Bone marrow (tissue), 2 donors: ENCODE measurements around the gene PLB1.

Experiments
- DNase-seq, 2 donors: peaks; one replicate each; lab custom pipeline; 2025; lab: John Stamatoyannopoulos, UW

The PLB1 gene

DNA sequence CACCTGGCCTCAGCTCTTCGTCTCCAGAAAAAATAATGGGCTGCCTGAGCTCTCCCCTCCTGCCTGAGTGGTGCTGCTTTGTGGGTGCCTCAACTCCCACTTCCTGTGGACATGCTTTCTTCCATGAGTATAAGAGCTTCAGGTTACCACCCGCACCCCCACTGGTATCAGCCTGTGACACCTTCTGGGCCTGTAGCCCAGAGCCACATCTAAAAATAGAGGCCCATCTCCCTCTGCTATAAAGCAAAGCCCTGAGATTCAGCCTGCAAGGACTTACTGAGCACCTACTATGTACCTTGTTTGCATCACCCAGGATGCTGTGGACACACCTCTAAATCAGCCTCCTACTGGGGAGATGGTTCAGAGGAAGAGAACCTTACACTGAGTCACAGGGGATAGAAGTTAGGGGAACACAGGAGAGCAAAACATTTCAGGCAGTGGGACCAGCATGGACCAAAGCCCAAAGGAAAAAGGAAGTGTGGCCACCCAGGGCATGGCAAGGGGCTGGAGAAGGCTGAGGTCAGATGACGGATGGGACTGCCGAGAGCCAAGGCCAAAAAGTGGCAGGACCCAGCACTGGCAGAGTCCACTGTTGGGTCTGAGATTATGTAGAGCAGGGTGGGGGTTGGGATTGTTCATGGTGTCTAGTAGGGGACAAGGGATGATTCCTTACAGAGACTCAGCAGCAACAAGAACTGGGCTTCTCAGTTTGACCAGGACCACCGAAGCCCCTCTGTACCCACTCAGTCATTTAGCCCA lies 132.0 kb downstream of the PLB1 start:
- no peak for DNase-seq

DNA sequence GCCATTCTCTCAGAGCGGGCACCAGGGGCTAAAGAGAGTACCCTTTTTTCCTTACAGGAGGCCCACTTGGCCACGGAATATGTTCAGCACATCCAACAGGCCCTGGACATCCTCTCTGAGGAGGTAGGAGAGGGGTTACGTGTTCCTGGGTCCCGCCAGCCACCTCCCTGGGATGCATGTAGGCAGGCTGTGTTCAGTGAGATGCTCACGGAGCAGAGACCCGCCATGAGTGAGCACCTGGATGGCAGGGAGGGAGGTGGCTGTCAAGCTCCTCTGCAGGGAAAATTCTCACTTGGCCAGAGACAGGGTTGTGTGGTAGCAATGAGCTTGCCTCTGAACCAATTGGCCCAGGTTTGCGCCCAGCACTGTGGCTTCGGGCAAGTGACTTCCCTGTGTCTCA lies 132.6 kb downstream of the PLB1 start:
- DNase-seq, result no peak

DNA sequence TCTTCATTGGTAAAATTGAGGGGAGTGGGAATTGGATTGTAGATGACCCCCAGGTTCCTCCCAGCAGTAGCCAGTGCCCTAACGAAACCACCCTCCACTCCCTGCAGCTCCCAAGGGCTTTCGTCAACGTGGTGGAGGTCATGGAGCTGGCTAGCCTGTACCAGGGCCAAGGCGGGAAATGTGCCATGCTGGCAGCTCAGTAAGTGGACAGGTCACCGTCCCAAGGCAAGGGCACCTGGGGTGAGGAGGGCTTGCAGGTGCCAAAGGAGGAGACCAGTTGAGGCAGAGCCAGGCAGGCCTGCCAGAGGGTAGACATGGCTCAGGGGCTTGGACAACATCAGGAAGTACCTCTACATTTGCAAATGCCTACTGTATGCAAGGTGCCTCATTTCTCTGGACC lies 133.1 kb downstream of the PLB1 start:
- DNase-seq, result no peak

DNA sequence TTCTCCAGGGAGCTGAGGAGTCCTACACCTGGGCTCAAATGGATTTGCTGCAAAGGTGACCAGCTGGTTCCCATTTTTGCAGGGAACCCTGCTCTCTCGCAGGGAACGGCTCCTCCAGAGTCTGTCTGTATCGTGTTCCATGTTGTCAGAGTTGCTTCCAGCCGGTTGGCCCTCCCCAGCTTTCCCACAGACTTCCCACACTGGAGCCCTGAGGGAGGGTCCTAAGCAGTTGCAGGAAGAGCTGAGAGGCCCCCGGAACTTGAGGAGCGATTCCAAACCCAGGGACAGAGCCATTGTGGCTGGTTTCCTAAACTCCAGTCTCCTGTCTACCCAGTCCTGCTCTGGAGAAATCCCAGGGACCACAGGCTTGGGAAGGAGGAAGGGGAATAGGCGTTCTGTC lies 134.1 kb downstream of the PLB1 start:
- no peak for DNase-seq

DNA sequence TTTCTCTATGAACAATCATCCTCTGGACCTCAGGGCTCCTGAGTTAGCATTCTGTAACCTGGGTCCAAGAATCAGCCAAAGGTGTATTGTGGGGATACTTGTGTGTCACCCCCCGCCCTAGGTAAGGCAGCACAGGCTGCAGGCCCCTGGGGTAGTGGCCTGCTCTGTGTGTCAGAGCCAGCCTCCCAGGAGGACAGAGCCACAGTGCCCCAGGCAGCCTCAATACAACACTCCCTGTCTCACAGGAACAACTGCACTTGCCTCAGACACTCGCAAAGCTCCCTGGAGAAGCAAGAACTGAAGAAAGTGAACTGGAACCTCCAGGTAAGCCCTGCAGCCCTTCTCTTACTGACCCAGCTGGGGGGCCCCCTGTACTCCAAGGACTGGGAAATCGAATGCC lies 134.5 kb downstream of the PLB1 start:
- no peak for DNase-seq

DNA sequence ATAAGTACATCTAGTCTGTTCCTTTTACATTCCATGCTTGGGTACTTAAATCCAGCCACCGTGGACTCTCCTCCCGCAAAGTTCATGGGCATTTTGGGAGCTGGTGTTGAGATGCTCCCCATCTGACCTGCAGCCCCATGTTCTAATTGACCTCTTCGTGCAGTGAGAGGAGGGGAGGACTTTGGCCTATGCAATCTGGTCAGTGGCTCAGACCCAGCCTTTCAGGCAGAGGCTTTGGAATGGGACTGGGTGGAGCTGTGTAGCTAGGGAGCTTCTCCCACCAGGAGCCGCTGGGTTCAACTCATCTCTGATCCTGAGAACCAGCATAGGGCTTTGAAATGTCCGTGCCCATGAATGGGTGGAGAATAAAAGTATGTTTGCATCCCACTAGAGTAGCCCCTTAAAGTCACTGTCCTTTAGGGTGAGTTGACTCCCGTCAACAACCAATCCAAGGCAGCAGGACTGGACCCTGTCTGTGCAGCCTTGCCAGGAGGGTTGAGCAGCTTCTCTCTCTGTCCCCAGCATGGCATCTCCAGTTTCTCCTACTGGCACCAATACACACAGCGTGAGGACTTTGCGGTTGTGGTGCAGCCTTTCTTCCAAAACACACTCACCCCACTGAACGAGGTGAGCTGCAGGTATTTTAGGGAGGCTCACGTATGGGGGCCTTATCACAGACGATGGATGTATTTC lies 135.8 kb downstream of the PLB1 start:
- no peak for DNase-seq

DNA sequence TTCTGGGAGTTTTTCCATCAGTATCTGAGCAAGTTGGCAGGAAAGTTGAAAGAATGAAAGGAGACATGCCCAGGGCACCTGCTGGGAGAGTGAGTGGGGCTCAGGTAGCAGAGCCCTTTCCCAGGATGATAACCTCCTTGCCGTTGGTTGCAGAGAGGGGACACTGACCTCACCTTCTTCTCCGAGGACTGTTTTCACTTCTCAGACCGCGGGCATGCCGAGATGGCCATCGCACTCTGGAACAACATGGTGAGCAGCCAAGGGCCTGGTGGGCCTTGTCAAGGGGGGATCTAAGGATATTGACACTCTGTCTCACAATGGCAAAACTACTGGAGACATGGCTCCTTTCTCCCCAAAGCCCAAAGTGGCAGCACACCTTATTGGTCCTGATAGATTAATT lies 136.9 kb downstream of the PLB1 start:
- no peak for DNase-seq

DNA sequence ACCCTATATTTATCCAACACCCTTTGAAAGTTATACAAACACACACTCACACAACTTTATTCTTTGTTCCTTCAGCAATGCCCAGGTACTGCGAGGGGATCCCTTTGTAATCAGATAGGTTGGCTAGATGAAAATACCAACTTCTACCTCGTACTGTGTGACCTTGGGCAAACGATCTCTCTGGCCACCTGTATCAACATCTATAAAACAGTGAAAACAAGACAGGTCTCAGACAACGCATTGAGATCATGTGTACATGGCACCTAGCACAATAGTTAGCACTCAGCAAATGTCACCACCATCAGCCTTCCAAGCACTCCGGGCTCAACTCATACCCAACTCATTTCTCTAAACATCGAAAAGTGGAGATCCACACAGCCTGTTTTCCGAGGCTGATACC lies 137.3 kb downstream of the PLB1 start:
- no peak for DNase-seq

DNA sequence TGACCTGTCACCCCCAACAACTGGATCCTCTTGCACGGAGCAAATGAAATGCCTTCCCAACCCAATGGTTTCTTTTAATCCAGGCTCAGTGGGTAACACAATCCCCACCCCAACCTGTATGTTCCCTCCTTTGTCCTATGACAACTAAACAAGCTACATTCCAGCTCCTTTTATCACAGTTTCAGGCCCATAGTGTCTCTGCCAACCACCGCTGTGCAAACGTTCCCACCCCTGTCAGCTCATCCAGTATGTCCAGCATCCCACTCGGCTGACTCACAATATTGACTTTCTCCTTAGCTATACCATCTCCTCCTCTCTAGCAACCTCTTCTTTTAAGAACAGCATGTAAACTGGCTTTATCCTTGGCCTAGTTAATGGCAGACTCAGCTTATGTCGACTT lies 137.9 kb downstream of the PLB1 start:
- DNase-seq, result no peak

DNA sequence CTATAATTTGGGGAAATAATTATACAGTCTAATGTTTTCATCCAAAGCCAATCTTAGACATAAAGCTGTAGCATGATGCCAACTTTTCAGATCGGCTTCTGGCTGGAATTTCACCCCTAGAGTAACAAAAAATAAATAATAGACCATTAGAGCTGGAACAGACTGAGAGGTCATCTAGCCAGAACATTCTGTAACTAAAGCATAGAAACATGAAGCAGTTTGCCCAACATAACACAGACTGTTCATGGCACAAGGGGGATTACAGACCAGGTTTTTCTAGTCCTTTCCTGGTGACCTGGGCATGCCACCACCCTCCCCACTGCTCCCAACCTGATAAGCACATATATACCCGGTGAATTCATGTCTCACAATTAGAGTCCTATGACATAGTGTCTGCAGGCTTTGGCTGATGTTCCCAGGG lies 139.3 kb downstream of the PLB1 start:
- no peak for DNase-seq

DNA sequence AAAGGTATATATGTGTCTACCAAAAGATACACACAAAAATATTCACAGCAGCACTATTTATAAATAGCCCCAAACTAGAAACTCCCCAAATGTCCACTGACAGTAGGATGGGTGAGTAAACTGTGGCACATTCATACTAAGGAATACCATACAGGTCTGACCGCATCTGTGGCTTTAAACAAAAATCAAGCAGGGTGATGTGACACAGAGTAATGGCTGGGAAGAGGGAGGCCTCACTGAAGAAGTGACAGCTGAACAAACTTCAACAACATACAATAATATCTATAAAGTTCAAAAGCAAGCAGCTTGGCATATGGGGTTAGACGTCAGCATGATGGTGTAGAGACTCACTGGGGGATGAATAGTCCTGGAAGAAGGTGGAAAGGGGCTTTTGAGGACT lies 140.6 kb downstream of the PLB1 start:
- no peak for DNase-seq

DNA sequence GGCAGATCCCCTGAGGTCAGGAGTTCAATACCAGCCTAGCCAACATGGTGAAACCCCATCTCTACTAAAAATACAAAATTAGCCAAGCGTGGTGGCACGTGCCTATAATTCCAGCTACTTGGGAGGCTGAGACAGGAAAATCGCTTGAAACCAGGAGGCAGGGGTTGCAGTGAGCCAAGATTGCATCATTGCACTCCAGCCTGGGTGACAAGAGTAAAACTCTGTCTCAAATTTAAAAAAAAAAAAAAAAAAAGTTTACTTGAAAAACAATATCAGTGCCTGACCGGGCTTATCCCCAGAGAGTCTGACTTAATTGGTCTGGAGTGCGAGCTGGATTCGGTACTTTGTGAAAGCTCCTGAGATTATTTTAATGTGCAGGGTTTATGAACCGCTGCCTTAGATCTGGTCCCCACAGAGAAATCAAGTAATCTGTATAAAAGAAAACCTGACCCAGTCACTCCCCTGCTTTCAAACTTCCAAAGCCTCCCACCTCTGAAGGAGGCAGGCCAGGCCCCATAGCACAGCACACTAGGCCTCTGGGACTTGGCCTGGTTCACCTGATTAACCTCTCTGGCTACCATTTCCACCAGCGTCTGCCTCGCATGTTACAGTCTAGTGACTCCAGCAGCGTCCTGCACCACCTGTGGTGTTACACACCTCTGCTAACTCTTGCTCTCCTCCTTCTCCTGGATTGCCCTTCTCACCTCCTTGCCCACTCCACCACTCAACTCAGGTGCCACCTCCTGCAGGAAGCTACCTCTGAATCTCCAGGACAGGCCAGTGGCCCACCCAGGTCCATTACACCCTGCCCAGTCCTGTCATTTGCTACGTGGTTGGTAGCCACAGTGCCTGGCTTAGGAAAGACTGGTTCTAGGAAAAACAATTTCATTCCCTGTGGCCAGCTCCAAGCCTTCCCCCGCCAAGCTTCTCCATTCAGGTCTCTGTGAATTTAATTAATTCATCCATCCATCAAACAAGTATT lies 141.5 kb downstream of the PLB1 start:
- no peak for DNase-seq

DNA sequence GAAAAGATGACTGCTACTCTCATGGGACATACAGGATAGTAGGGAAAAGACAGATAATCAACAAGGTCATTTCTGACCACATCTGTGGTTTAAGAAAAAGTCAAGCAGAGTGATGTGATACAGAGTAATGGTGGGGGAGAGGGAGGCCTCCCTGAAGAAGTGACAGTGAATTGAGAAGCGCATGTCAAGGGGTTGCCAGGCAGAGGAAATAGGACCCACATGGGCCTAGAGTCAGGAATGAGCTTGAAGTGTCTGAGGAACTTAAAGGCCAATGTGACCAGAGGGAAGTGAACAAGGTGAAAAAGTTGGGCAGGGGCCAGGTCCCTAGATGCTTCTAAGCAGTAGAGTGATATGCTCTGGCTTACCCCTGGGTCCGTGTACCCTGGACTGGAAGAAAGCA lies 142.2 kb downstream of the PLB1 start:
- DNase-seq, result no peak

DNA sequence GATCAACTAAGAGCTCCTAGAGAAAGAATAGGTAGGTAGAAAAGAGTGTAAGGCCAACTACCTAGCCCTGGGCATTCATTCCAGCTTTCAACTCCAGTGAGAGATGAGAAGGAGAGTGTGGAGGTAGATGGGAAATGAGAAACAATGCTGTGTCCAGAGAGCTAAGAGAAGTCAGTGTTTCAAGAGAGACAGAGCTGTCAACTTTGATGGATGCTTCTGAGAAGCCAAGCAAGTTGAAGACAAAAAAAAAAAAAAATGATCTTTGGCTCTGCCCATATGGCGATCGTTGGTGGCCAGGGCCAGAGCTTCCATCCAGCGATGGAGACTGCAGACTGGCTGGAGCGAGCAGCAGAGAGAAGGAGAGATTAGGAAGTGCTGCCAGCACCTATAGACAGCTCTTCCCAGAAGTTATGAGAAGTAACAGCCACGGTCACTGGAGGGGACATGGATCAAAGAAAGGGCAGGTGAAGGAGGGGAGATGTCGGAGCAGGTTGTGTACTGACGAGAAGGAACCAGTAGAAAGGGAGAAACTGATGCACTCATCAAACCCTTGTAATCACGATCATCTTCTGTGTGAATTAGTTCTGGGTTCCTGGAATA lies 143.3 kb downstream of the PLB1 start:
- no peak for DNase-seq

DNA sequence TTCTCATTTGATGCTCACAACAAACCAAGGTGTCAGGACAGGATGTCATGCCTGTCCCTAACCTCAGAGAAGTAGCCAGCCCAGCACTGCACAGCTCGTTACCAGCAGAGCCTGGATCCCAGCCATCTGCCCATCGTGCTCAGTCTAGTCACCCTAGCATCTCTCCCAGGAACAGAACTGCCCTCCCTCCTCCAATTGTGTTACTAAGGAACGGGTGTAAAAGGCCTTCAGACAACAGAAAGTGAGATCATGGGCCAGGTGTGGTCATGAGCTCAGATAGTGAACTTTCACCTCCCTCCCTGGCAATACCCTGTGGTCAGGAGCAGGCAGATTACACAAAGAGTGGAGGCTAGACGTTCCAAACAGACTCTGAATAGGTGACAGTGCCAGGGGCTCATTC lies 144.0 kb downstream of the PLB1 start:
- no peak for DNase-seq

DNA sequence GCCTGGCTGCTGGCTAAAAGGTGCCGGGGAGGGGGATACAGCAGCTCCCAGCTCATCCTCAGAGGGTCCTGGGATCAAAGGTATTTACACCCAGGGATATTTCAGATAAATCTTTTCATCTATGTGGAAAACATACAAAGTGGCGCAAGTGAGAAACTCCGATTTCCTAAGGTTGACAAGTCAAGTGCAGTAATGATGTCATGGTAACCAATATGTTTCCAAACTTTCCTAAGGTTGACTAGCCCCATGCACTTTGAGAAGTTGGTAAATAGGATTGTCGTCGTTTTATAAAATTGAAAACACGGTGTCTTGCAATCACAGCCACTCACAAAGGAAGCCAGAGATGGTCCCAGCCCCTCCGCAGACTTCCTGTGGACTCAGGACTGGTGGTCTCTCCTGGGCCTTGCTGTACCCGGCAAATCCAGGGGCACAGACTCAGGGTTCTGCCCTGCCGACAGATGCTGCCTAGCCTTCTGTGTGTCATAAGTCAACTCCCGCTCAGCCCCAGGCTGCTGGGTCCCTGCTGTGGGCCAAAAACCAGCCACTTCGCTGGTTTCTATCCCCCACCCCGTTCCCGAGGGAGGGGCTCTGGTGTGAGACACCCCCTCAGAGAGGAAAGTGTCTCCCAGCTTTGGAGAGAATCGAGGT lies 144.5 kb downstream of the PLB1 start:
- no peak for DNase-seq

DNA sequence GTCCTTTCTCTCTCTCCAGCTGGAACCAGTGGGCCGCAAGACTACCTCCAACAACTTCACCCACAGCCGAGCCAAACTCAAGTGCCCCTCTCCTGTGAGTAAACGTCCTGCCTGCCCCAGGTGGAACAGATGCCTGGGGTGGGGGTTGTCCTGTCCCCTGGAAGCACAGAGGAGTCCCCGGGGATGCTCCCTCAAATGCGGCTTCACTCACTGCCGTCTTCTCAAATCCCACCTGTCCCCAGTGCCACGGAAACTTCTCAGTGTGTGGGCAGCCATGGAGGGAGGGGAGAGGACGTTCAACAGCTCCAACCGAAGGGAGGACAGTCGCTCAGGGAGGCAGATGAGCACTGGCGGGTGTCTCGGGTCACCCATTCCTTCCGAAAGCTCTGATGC lies 145.0 kb downstream of the PLB1 start:
- no peak for DNase-seq

DNA sequence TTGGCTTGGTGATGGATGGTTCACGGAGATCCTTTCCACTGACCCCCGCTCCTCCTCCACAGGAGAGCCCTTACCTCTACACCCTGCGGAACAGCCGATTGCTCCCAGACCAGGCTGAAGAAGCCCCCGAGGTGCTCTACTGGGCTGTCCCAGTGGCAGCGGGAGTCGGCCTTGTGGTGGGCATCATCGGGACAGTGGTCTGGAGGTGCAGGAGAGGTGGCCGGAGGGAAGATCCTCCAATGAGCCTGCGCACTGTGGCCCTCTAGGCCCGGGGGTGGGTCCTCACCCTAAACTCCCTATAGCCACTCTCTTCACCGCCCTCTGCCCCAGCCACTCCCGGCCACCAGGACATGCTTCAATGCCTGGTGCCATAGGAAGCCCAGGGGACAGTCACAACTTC lies 146.9 kb downstream of the PLB1 start:
- no peak for DNase-seq

DNA sequence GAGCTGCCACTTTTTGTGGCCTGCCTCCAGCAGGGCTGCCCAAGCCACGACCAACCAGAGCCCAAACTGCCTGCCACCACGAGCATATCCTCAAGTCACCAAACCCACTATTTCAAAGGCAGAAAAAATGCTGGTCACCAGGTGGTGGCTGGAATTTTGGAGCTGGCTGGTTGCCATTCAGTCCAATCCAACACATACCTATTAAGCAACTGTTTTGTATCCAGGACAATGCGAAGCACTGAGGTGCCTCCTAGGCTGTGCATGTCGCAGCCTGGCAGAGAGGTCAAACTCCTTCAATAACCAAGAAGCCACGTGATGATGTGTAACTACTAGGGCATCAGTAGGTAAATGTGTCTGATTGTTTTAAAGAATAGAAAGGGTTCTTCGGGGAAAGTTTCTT lies 147.5 kb downstream of the PLB1 start:
- DNase-seq, result no peak

DNA sequence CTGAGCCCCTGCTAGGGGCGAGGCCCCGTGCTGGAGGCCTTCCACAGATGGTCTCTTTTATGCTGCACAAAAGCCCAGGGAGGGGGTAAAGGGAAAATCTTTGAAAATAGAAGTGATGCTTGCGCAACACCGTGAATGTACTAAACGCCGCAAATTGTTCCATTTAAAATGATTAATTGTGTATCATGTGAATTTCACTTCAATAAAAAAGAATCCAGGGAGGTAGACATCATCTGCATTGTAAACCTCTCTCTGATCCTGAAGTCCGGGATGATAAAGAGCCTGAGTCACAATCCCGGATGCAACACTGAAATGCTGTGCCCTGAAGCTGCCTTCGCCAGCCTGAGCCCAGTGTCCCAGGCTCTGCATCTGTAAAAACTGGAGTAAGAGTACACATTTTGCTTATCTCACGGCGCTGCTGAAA lies 148.1 kb downstream of the PLB1 start:
- no peak for DNase-seq

DNA sequence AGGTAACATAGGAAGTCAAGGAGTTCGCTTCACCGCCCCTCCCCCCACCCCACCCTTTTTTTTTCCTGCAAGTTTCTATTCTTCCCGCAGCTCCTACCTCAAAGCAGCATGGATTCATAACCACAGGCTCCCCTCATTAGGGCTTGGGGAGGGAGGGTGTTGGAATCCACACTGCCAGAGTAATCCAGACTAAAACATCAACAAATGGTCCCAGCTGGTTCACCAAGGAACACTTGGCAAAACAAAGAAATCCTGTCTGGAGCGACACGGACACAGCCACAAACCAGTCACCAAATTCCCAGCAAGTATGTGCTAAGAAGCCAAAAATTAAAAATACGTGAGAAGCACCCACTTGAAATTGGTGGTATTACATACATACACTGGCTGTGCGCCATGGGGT lies 148.9 kb downstream of the PLB1 start:
- DNase-seq, result no peak

DNA sequence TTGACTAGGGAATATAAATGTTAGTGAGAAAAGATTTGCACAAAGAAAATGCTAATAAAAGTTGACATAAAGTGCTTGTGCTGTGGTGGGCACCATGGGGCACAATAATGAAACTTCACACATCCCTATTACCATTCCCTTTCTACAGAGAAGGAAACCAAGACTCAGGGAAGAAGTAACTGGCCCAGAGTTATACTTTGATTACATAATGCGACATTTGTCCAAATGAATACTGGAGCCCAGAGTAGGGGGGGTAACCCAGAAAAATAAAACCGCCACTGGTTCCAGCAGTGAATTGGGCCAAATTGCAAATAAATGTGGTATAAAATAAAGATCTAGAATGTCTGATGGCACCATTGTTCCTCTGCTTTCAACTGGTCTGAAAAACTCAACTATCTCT lies 149.7 kb downstream of the PLB1 start:
- no peak for DNase-seq
